B cell (primary cell): ENCODE measurements around the gene PTCHD1.

ENCODE experiments used
- CTCF ChIP-seq: fragments of 200-600 bp; IDR thresholded peaks from one replicate; pipeline ENCODE4 v1.8.0; 2022; ENCODE audit warnings: antibody characterized with exemption, mild to moderate bottlenecking
- EZH2 ChIP-seq: IDR thresholded peaks from 2 replicates; pipeline ENCODE4 v1.6.1; 2012; ENCODE audit warnings: borderline replicate concordance, low read depth, mild to moderate bottlenecking, moderate library complexity, low read length; ENCODE audit not compliant: insufficient read depth, poor library complexity, severe bottlenecking

- TF ChIP-seq CTCF (no peak), EZH2 (no peak)
Measured at GRCh38 chrX:23364416-23364815, 29.8 kb downstream of the PTCHD1 start.
